Measurements from ENCODE around the gene TSKS. TPM values are rescaled to one million over a fixed set of nuclear protein-coding genes. Genes with fewer than 3 reads are reported as not detected.

The TSKS gene
- total RNA-seq, 1 donor from 2014 or later: 0.17 TPM

DNA sequence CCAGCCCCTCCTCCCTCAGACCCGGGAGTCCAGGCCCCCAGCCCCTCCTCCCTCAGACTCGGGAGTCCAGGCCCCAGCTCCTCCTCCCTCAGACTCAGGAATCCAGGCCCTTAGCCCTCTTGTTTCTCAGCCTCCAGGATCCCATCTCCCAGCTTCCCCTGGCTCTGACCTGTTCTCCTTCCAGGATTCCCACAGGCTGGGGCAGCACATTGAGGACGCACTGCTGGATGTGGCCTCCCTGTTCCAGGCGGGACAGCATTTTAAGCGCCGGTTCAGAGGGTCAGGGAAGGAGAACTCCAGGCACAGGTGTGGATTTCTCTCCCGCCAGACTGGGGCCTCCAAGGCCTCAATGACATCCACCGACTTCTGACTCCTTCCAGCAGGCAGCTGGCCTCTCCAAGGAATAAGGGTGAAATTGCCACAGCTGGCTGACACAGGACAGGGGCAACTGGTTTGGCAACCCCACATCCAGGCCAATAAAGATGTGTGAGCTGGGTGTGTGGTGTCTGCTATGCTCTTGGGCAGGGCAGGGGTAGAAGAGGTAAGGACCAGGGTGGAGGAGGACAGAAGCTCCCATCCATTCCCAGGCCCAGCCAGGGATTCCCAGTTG lies 49.8 kb downstream of the TSKS start:
- no peak for DNase-seq

DNA sequence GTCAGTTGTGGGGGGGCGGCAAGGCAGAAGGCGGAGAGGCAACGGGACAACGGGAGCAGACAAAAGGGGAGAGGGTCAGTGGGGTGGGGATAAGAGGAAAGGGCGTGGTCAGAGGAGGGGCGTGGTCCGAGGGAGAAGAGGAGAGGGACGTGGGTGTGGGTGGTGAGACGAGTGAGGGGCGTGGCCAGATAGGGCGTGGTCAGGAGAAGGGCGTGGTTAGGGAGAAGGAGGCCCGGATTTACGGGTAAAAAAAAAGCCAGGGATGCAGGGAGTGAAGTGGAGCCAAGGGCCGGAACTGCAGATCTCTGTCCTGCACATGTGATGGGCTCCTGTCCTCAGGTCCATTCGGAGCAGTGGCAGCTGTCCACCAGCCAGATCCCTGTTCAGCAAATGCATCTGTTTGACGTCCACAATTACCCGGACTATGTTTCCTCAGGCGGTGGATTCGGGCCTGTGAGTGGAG lies 50.7 kb downstream of the TSKS start:
- DNase-seq: peak; percentile 11

DNA sequence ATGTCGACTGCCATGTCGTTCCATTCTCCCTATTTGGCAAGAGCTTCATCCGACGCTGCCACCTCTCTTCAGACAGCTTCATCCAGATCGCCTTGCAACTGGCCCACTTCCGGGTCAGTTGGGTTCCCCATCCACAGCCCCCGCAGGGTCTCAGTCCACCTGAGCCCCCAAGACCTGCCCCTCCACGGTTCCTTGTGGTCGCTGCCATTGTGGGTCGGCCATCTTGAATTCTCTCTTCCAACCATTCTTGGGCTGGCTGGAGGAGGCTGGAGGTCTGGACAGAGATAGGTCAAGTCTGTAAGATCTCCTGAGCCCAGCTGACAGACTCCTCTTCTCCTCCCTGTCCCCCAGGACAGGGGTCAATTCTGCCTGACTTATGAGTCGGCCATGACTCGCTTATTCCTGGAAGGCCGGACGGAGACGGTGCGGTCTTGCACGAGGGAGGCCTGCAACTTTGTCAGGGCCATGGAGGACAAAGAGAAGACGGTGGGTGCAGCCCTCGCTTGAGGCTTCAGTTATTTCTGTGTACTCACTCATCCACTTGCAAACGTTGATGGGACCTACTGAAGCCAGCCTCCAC lies 52.6 kb downstream of the TSKS start:
- DNase-seq: no peak

DNA sequence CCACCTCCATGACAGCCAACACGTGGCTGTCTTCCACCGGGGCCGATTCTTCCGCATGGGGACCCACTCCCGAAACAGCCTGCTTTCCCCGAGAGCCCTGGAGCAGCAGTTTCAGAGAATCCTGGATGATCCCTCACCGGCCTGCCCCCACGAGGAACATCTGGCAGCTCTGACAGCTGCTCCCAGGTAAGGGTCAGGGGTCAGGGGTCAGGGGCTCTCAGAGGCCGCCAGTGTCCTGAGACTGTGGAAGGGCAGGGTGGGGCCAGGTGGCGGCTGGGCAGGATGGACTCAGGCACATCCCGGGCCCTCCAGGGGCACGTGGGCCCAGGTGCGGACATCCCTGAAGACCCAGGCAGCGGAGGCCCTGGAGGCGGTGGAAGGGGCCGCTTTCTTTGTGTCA lies 57.2 kb downstream of the TSKS start:
- no peak for DNase-seq

DNA sequence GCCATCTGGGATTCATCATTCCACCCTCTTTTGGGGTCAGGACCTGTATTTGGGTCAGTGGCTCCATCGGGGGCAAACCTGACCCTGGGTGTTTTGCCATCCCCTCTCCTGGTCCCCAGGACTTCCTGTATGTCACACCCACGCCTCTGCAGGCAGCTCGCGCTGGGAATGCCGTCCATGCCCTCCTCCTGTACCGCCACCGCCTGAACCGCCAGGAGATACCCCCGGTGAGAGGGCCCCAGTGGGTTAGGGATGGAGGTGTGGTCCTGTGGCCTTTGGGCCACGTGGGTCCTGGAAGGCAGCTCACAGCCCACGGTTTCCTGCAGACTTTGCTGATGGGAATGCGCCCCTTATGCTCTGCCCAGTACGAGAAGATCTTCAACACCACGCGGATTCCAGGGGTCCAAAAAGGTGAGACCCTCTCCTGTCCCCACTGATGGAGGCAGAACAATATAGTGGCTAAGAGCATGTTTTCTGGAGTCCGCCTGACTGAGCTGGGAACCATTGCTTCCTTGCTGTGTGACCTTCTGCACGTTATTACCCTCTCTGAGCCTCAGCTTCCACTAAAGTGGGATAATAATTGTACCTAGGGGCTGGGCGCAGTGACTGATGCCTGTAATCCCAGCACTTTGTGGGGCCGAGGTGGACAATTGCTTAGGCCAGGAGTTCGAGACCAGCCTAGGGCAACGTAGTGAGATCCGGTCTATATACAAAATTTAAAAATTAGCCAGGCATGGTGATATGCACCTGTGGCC lies 58.0 kb downstream of the TSKS start:
- DNase-seq: no peak

DNA sequence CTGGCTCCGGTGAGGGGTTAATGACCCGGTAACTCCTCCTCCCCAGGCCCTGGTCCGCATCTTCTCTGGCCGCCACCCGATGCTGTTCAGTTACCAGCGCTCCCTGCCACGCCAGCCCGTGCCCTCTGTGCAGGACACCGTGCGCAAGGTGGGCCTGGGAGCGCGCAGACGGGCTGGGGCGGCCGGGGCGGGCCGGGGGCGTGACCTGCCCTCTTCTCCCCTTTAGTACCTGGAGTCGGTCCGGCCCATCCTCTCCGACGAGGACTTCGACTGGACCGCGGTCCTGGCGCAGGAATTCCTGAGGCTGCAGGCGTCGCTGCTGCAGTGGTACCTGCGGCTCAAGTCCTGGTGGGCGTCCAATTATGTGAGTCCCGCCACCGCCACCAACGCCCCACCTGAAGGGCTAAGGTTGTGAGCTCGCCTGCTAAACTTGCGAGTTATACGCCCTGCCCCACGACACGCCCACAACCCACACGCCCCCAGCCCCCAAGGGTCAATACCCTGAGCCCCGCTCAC lies 61.8 kb downstream of the TSKS start:
- no peak for DNase-seq

DNA sequence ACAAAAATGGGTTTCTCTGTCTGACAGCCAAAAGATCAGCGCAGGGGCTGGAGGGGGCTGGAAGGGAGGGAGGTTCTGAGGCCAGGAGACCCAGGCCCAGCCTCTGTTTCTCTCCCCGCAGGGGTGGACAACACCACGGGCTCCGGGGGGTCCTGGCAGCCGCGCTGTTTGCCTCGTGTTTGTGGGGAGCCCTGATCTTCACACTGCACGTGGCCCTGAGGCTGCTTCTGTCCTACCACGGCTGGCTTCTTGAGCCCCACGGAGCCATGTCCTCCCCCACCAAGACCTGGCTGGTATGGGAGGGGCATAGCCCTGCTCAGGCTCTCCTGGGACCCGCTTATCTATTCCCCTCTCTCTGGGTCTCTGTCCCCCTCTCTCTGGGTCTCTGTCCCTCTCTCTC lies 62.5 kb downstream of the TSKS start:
- no peak for DNase-seq

DNA sequence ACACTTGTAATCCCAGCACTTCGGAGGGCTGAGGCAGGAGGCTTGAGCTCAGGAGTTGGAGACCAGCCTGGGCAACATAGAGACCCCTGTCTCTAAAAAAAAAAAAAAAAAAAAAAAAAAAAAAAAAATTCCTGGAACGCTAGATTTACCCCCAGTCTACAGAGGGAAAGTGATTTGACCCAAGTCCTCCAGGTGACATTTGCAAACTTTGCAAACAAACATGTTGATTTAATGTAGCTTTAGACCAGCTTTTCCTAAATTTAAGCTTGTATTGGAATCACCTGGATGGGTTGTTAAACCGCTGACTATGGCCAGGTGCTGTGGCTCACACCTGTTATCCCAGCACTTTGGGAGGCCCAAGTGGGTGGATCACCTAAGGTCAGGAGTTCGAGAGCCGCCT lies 63.7 kb downstream of the TSKS start:
- no peak for DNase-seq

DNA sequence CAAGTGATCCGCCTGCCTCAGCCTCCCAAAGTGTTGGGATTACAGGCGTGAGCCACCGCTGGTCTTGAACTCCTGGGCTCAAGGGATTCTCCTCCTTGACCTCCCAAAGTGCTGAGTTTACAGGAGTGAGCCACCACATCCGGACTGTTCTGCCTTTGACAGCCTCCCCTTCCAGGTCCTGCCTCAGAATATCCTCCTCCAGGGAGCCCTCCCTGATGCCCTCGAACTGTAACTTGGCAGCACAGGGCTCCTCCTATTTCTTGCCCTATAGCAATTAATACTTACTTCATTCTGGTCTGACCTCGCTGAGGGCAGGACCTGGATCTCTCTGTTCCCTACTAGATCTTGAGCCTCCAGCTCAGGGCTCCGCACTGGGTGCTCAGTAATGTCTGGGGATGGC lies 66.2 kb downstream of the TSKS start:
- DNase-seq: no peak

DNA sequence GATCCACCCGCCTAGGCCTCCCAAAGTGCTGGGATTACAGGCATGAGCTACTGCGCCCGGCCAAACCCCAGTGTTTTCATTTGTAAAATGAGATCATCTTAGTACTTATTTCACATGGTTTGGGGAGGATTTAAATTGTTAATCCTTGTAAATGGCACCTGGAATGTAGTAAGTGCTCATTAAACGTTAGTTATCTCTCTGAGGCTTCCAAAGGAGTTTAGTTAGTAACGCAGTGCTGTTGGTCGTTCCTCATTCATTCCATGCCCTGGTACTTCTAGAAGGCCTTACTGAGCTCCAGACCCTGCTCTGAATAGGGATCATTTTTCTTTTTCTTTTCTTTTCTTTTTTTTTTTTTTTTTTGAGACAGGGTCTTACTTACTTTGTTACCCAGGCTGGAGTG lies 67.0 kb downstream of the TSKS start:
- no peak for DNase-seq

DNA sequence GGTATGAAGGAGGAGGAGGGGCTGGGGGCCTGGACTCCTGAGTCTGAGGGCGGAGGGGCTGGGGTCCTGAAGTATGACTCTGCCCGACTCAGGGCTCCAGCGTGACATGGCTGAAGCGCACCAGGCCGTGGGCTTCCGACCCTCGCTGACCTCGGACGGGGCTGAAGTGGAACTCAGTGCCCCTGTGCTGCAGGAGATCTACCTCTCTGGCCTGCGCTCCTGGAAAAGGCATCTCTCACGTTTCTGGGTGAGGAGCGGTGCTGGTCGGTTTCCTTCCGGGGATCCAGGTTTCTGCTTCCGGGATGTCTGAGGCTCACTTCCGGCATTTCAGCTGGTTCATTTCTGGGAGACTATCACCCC lies 71.0 kb downstream of the TSKS start:
- no peak for DNase-seq

DNA sequence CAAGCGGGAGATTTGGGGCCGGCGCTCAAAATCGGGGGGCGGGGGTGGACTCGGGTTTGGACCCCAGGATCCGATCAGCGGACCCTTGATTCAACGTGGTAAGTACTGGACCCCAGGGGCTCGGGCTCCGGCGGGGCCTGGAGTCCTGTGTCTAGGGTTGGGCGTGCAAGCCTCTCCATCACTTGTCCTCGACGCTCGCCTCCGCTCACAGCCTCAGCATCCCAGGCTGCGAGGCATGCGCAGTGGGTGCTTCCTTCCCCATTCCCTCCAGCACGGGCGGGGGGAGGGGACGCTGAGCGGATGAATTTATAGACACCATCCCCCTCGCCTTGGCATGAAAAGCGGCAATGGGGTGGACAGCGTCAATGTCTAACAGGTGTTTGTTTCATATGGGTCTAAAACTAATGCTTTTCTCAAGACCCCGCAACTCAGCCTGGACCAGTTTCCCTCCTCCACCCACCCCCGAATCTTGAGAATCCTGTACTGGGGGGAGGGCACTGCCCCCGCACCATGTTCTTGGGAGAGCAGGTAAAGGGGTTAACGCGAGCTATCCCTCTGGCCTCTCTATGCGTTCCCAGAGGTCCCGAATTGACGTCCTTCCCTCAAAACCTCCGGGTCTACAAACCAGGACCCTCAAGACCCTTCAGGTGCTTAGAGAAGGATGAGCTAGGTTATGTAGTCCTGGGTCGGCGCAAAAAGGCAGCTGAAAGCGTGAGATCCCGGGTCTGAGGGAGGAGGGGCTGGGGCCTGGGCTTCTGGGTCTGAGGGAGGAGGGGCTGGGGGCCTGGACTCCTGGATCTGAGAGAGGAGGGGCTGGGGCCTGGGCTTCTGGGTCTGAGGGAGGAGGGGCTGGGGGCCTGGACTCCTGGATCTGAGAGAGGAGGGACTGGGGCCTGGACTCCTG lies 71.6 kb downstream of the TSKS start:
- DNase-seq: peak; percentile 70

DNA sequence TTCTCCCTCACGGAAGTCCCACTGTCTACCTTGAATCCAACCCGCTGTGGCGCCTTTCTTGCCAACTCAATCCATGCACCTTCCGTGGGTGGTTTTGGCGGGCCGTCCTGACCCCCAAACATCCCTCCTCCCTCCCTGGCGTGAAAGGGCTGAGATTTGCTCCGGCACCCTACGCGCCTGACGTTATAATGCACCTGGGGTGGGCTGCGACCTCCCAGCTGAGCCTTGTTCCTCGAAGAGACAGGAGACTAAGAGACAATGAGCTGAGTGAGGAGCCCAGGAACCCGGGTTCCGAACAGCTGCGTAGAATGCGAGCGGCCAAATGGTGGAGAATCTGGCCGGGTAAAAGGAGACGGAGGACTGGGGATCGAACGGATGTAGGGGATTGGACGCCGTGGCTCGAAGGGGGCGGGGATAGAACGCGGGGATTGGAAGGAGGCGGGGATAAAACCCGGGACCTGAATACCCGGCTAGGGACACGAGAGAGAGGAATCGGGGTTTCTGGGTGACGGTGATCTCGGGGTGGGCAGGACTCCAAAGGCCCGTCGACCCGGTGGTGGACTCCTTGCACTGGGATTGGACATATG lies 72.4 kb downstream of the TSKS start, which contains the start of gene CPT1C:
CPT1C (plus strand) TSS at position 461 of the 587 bp plus-strand sequence. CDS start 1,137 bp downstream, outside the sequence.
- peak; percentile 88 for DNase-seq

DNA sequence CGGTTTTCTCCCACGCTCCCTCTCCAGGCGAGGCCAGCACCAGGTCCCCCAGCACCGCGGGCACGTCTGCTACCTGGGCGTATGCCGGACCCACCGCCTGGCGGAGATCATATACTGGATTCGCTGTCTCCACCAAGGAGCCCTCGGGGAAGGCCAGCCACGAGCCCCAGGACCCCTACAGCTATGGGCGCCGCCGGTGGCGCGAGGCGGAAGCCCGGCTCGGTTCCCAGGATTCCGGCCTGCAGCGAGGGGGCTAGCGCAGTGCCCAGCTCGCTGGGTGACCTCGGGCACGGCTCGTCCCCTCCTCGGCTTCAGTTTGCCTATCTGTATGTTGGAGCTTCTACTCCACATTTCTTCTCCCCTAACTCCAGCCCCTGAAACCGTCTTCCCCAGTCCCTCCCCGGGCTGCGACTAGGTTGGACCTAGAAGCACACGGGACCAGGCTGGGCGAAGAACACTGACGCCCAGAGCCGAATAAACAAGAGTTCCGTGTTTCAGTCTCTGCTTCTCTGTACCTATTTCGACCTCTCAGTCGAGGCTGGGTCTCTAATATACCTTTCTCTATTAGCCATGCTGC lies 72.9 kb downstream of the TSKS start:
- no peak for DNase-seq

Other genes starting within 250 kb of the TSKS start
- gene RCN3, start 235.3 kb downstream of the TSKS start, total RNA-seq: 6.7 and 24.8 TPM in 2 replicates
- gene NOSIP, start 182.8 kb downstream of the TSKS start, total RNA-seq: 90.4 and 98.7 TPM in 2 replicates
- 6.1 and 7.5 TPM in 2 replicates for gene PRRG2, start 182.0 kb downstream of the TSKS start, total RNA-seq
- gene PRR12, start 172.1 kb downstream of the TSKS start, total RNA-seq: 2.4 and 4.8 TPM in 2 replicates
- 24.3 and 28.6 TPM in 2 replicates for gene RRAS, start 123.2 kb downstream of the TSKS start, total RNA-seq
- gene SCAF1, start 121.1 kb downstream of the TSKS start, total RNA-seq: 11.9 and 26.5 TPM in 2 replicates
- 47.3 and 79.9 TPM in 2 replicates for gene IRF3, start 97.4 kb downstream of the TSKS start, total RNA-seq
- 3.1 and 9.2 TPM in 2 replicates for gene BCL2L12, start 97.4 kb downstream of the TSKS start, total RNA-seq
- 282 and 338 TPM in 2 replicates for gene PRMT1, start 86.0 kb downstream of the TSKS start, total RNA-seq
- 0.70 and 1.5 TPM in 2 replicates for gene ADM5, start 73.7 kb downstream of the TSKS start, total RNA-seq
- gene CPT1C, start 72.2 kb downstream of the TSKS start, total RNA-seq: 19.1 and 19.5 TPM in 2 replicates
- gene AP2A1, start 3.7 kb upstream of the TSKS start, total RNA-seq: 52.1 and 129 TPM in 2 replicates
- 19.2 and 22.4 TPM in 2 replicates for gene FUZ, start 50.0 kb upstream of the TSKS start, total RNA-seq
- gene MED25, start 55.0 kb upstream of the TSKS start, total RNA-seq: 13.4 and 34.4 TPM in 2 replicates
- 57.2 and 72.9 TPM in 2 replicates for gene PTOV1, start 87.9 kb upstream of the TSKS start, total RNA-seq
- gene PNKP, start 104.3 kb upstream of the TSKS start, total RNA-seq: 44.3 and 60.4 TPM in 2 replicates
- 9.9 and 13.0 TPM in 2 replicates for gene AKT1S1, start 114.0 kb upstream of the TSKS start, total RNA-seq
- 7.5 and 13.8 TPM in 2 replicates for gene TBC1D17, start 114.4 kb upstream of the TSKS start, total RNA-seq
- gene IL4I1, start 133.6 kb upstream of the TSKS start, total RNA-seq: 2.1 and 3.6 TPM in 2 replicates
- gene ATF5, start 165.9 kb upstream of the TSKS start, total RNA-seq: 3.2 and 3.5 TPM in 2 replicates
- gene NUP62, start 166.2 kb upstream of the TSKS start, total RNA-seq: 28.4 and 47.0 TPM in 2 replicates
- not detected in 2 replicates for gene SIGLEC11, start 197.9 kb upstream of the TSKS start, total RNA-seq

Measured in dermis blood vessel endothelial cell (primary cell).